Endodermal cell (in vitro differentiated cells): ENCODE results near the gene TEKT4. TPM values are rescaled to one million over a fixed set of nuclear protein-coding genes. Genes with fewer than 3 reads are reported as not detected.
"Not testable (repeated sequence)": the region's sequence is repeated elsewhere in the genome, so short reads cannot be mapped to it uniquely, and the experiment has no call there.

Experiments used
- DNase-seq: peaks from one replicate; pipeline ENCODE4 v3.0.0-alpha.2; 2017
- H3K27ac ChIP-seq: 2 replicates; pipeline ENCODE4 v1.5.1; 2013; ENCODE audit warnings: mild to moderate bottlenecking, low read depth, low read length, moderate library complexity
- H3K27me3 ChIP-seq: 2 replicates; pipeline ENCODE4 v1.6.1; 2013; ENCODE audit warnings: mild to moderate bottlenecking, low read length, moderate library complexity; ENCODE audit not compliant: insufficient read depth, control insufficient read depth, poor library complexity, severe bottlenecking
- H3K36me3 ChIP-seq: 2 replicates; pipeline ENCODE4 v1.7.0; 2013; ENCODE audit warnings: mild to moderate bottlenecking, low read length, moderate library complexity; ENCODE audit not compliant: control insufficient read depth, insufficient read depth
- H3K4me1 ChIP-seq: one replicate; pipeline ENCODE4 v1.7.0; 2013; ENCODE audit warnings: low read length; ENCODE audit not compliant: control insufficient read depth, insufficient read depth
- H3K4me3 ChIP-seq: 2 replicates; pipeline ENCODE4 v1.5.1; 2013; ENCODE audit warnings: mild to moderate bottlenecking, low read length, moderate library complexity
- H3K9ac ChIP-seq: 2 replicates; pipeline ENCODE4 v1.6.1; 2013; ENCODE audit warnings: mild to moderate bottlenecking, low read length, moderate library complexity; ENCODE audit not compliant: poor library complexity, severe bottlenecking; ENCODE audit errors: extremely low read depth
- H3K9me3 ChIP-seq: 2 replicates; pipeline ENCODE4 v1.6.1; 2013; ENCODE audit warnings: mild to moderate bottlenecking, low read length, moderate library complexity; ENCODE audit not compliant: control insufficient read depth
- H3K27ac Mint-ChIP-seq: 2 replicates; pipeline ENCODE4 v1.8.0; 2020; ENCODE audit warnings: mixed read lengths
- H3K27me3 Mint-ChIP-seq: 2 replicates; pipeline ENCODE4 v1.8.0; 2021; ENCODE audit warnings: mild to moderate bottlenecking, mixed read lengths; ENCODE audit not compliant: insufficient read depth
- H3K36me3 Mint-ChIP-seq: 2 replicates; pipeline ENCODE4 v1.8.0; 2020; ENCODE audit warnings: low read depth, mixed read lengths
- H3K4me1 Mint-ChIP-seq: 2 replicates; pipeline ENCODE4 v1.8.0; 2020; ENCODE audit warnings: mixed read lengths
- H3K4me3 Mint-ChIP-seq: 2 replicates; pipeline ENCODE4 v1.8.0; 2020; ENCODE audit warnings: mild to moderate bottlenecking, moderate library complexity, mixed read lengths
- H3K9me3 Mint-ChIP-seq: 2 replicates; pipeline ENCODE4 v1.8.0; 2020; ENCODE audit warnings: mild to moderate bottlenecking, mixed read lengths
- WGBS, 2 experiments: methylation state at CpG; one replicate each; pipeline versions ENCODE4 v1.1.5 to v1.1.7; 2013; ENCODE audit warnings: missing lambda C conversion rate in 2 of 2, mixed read lengths in 1 of 2; ENCODE audit not compliant: insufficient coverage in 1 of 2, insufficient read length in 1 of 2; 5-methylcytosine and 5-hydroxymethylcytosine counted together
- total RNA-seq, 2 donors: library from RNA; stranded (reverse); fragmentation: NEBNext Ultra II Directional in 1 of 2; extraction: Animal tissue kit (Norgen Biotek cat#: 25700) in 1 of 2; gene quantifications; 2 replicates in 1 of 2; 3 replicates in 1 of 2; pipeline ENCODE4 v1.2.1, GENCODE V29; 2021
- TF ChIP-seq, protein P1 (sequence below): fragments of 200-600 bp; sonication (generic); conservative IDR thresholded peaks from 2 replicates; pipeline ENCODE4 v1.5.0; 2021; ENCODE audit warnings: antibody characterized with exemption, mild to moderate bottlenecking

The TEKT4 gene
- total RNA-seq, 2 donors from 2014 or later: not detected

DNA sequence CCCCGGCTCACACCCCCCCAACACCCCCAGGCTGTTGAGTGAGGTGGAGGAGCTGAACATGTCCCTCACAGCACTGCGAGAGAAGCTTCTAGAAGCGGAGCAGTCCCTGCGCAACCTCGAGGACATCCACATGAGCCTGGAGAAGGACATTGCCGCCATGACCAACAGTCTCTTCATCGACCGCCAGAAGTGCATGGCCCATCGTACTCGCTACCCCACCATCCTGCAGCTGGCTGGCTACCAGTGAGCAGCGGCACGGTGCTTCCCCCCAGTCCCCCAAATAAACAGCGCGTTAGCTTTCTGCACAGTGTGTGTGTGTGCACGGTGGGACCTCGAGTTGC lies 5.3 kb downstream of the TEKT4 start:
- Histone ChIP-seq H3K4me1 (no peaks in the 10 kb centered on the region), H3K27me3 (peaks cover 12% of the 10 kb centered on the region), H3K9me3 (no peaks in the 10 kb centered on the region), H3K4me3 (no peak overlapping the region), H3K36me3 (no peaks in the 10 kb centered on the region), H3K27ac (no peak overlapping the region), H3K9ac (no peak overlapping the region)
- Mint-ChIP-seq H3K4me1 (no peaks in the 10 kb centered on the region), H3K36me3 (no peaks in the 10 kb centered on the region), H3K27ac (no peak overlapping the region), H3K4me3 (no peak overlapping the region), H3K9me3 (peaks cover 10% of the 10 kb centered on the region), H3K27me3 (peaks cover 28% of the 10 kb centered on the region)
- 86 to 95% methylated on average over 12 to 16 of the region's 16 CpGs for WGBS, 2 experiments
- TF ChIP-seq, protein P1, sequence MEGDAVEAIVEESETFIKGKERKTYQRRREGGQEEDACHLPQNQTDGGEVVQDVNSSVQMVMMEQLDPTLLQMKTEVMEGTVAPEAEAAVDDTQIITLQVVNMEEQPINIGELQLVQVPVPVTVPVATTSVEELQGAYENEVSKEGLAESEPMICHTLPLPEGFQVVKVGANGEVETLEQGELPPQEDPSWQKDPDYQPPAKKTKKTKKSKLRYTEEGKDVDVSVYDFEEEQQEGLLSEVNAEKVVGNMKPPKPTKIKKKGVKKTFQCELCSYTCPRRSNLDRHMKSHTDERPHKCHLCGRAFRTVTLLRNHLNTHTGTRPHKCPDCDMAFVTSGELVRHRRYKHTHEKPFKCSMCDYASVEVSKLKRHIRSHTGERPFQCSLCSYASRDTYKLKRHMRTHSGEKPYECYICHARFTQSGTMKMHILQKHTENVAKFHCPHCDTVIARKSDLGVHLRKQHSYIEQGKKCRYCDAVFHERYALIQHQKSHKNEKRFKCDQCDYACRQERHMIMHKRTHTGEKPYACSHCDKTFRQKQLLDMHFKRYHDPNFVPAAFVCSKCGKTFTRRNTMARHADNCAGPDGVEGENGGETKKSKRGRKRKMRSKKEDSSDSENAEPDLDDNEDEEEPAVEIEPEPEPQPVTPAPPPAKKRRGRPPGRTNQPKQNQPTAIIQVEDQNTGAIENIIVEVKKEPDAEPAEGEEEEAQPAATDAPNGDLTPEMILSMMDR: no peak
- no peak for DNase-seq

- no peak overlapping the region for H3K9ac ChIP-seq
- H3K36me3 ChIP-seq: no peaks in the 10 kb centered on the region
- no peaks in the 10 kb centered on the region for H3K4me1 ChIP-seq
- WGBS, 2 experiments: 80 to 100% methylated on average over 2 to 5 of the region's 5 CpGs
- TF ChIP-seq, protein P1: no peak
- no peak overlapping the region for H3K27ac Mint-ChIP-seq
- H3K27me3 ChIP-seq: peaks cover 6% of the 10 kb centered on the region
- no peaks in the 10 kb centered on the region for H3K36me3 Mint-ChIP-seq
- no peaks in the 10 kb centered on the region for H3K4me1 Mint-ChIP-seq
- H3K4me3 ChIP-seq: no peak overlapping the region
- no peak for DNase-seq
- no peak overlapping the region for H3K27ac ChIP-seq
- H3K9me3 ChIP-seq: no peaks in the 10 kb centered on the region
- peaks cover 12% of the 10 kb centered on the region for H3K9me3 Mint-ChIP-seq
- no peak overlapping the region for H3K4me3 Mint-ChIP-seq
- H3K27me3 Mint-ChIP-seq: peaks cover 25% of the 10 kb centered on the region
Observed at GRCh38 chr2:94877129-94877528, 5.9 kb downstream of the TEKT4 start.

DNA sequence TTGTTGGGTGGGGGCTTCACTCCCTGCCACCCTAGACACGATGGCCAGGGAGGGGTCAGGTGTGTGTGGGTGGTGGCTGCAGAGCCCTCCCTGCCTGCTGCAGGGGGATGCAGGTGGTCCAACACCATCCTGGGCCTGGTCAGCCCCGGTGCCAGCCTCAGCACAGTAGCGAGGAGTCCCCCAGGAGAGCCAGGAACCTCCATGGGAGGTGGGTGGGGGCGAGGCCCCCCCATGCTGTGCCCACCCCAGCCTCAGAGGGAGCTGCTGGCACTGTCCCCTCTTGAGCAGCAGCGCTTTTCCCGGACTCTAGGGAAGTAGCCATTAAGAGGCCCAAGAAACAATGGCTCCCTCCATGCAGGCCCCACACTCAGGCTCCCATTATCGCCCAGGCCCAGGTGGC lies 7.3 kb downstream of the TEKT4 start:
- not testable (repeated sequence) for H3K4me3 Mint-ChIP-seq, H3K9ac ChIP-seq, H3K27me3 ChIP-seq, H3K9me3 ChIP-seq, H3K27ac Mint-ChIP-seq, H3K36me3 ChIP-seq, H3K27ac ChIP-seq, H3K4me1 Mint-ChIP-seq, H3K36me3 Mint-ChIP-seq, DNase-seq, H3K4me1 ChIP-seq, H3K4me3 ChIP-seq
- Mint-ChIP-seq H3K27me3 (peaks cover 15% of the 10 kb centered on the region), H3K9me3 (peaks cover 12% of the 10 kb centered on the region)
- 76% methylated on average over 7 of the region's 7 CpGs; no CpG with 5 or more reads in 1 of the 2 experiments for WGBS, 2 experiments

- H3K27ac ChIP-seq: no peak overlapping the region
- H3K9ac ChIP-seq: no peak overlapping the region
- no peaks in the 10 kb centered on the region for H3K27me3 ChIP-seq
- no peak overlapping the region for H3K27ac Mint-ChIP-seq
- no peaks in the 10 kb centered on the region for H3K9me3 ChIP-seq
- no peaks in the 10 kb centered on the region for H3K4me1 Mint-ChIP-seq
- no peaks in the 10 kb centered on the region for H3K36me3 Mint-ChIP-seq
- no peak for DNase-seq
- H3K4me3 Mint-ChIP-seq: no peak overlapping the region
- no peaks in the 10 kb centered on the region for H3K4me1 ChIP-seq
- H3K9me3 Mint-ChIP-seq: peaks cover 12% of the 10 kb centered on the region
- no peaks in the 10 kb centered on the region for H3K36me3 ChIP-seq
- H3K4me3 ChIP-seq: no peak overlapping the region
- WGBS, 2 experiments: 84 to 90% methylated on average over 3 to 9 of the region's 9 CpGs
- TF ChIP-seq, protein P1: no peak
- peaks cover 15% of the 10 kb centered on the region for H3K27me3 Mint-ChIP-seq
Observed at GRCh38 chr2:94879314-94879981, 8.2 kb downstream of the TEKT4 start.
